Kidney (tissue), 14 donors: ENCODE data around the gene FLOT2. TPM values are rescaled to one million over a fixed set of nuclear protein-coding genes. Genes with fewer than 3 reads are reported as not detected.
A peak's percentile ranks its signal among the peaks of the same experiment; 100 is the strongest.

Experiments used
- DNase-seq, 5 donors: peaks; one replicate each; pipeline ENCODE4 v3.0.0-alpha.2; 2013 to 2020
- FAIRE-seq: peaks from 2 replicates; lab custom pipeline; 2012; peaks lifted over from hg19 to GRCh38; lab: Jason Lieb, UNC
- H3K27ac ChIP-seq, 2 donors: one replicate each; pipeline ENCODE4 v1.7.0; 2013; ENCODE audit warnings: low read depth in 2 of 2, low read length in 2 of 2, inconsistent platforms in 1 of 2
- H3K27me3 ChIP-seq: one replicate; pipeline ENCODE4 v1.7.1; 2013; ENCODE audit warnings: low read length, inconsistent platforms; ENCODE audit not compliant: control insufficient read depth, insufficient read depth
- H3K36me3 ChIP-seq, 3 donors: one replicate each; pipeline versions ENCODE4 v1.7.0 to v1.7.1; 2013; ENCODE audit warnings: low read length in 3 of 3, control low read depth in 1 of 3, inconsistent platforms in 1 of 3; ENCODE audit not compliant: insufficient read depth in 3 of 3, control insufficient read depth in 2 of 3
- H3K4me1 ChIP-seq, 3 donors: one replicate each; pipeline versions ENCODE4 v1.7.0 to v1.7.1; 2013; ENCODE audit warnings: low read length in 3 of 3, inconsistent platforms in 1 of 3, low read depth in 1 of 3; ENCODE audit not compliant: control insufficient read depth in 2 of 3, insufficient read depth in 2 of 3
- H3K4me3 ChIP-seq, 3 donors: one replicate each; pipeline versions ENCODE4 v1.7.0 to v1.8.1; 2013; ENCODE audit warnings: low read length in 3 of 3, control low read depth in 1 of 3, inconsistent platforms in 1 of 3
- H3K9ac ChIP-seq, 3 donors: one replicate each; pipeline versions ENCODE4 v1.7.0 to v1.7.1; 2013; ENCODE audit warnings: low read length in 3 of 3, control low read depth in 1 of 3, inconsistent platforms in 1 of 3
- H3K9me3 ChIP-seq, 3 donors: one replicate each; pipeline versions ENCODE4 v1.7.0 to v1.7.1; 2013; ENCODE audit warnings: low read length in 3 of 3, control low read depth in 1 of 3, inconsistent platforms in 1 of 3; ENCODE audit not compliant: control insufficient read depth in 2 of 3, insufficient read depth in 1 of 3
- CTCF ChIP-seq: IDR thresholded peaks from 3 replicates; pipeline ENCODE4 v1.5.1; 2012; ENCODE audit warnings: mild to moderate bottlenecking, moderate library complexity, borderline replicate concordance; ENCODE audit not compliant: insufficient read depth; ENCODE audit errors: extremely low read depth
- intact Hi-C: fragments of 100-400 bp; cut with DNase I; formaldehyde crosslinking; loops from one replicate; pipeline ENCODE4 v1.11.1; 2022
- polyA plus RNA-seq: library from polyadenylated mRNA; stranded (reverse); fragments of 350-450 nt; fragmentation: Illumina TruSeq; extraction: RNeasy Lipid Tissue Mini Kit (QIAGEN cat#74804); gene quantifications from one replicate; pipeline ENCODE4 v1.2.3, GENCODE V29; 2014; ENCODE audit warnings: low read depth, low replicate concordance; ENCODE audit not compliant: insufficient read depth
- total RNA-seq: library from RNA; stranded (reverse); fragmentation: NEBNext Ultra II Directional; extraction: Animal tissue kit (Norgen Biotek cat#: 25700); gene quantifications from one replicate; pipeline ENCODE4 v1.2.1, GENCODE V29; 2021
- donor health status: control.
- donor health status: control.
- donor health status: control.
- donor health status: control.
- donor health status: control.
- donor health status: DM: yes; HTN: yes; CAD: no.
- donor health status: Normal renal cell carcinoma (clear cell type).

Gene FLOT2
- total and polyA plus RNA-seq, 2 donors from 2014 or later, result 200 to 260 TPM

GRCh38 chr17:28907709-28908475 is 10.4 kb upstream of the FLOT2 start:
- Histone ChIP-seq H3K4me3 (no peak overlapping the region), H3K36me3 (peaks cover 16 to 68% (median 47%) of the 10 kb centered on the region in 3 donors), H3K27ac (no peak overlapping the region), H3K9ac (no peak overlapping the region), H3K9me3 (no peaks in the 10 kb centered on the region), H3K27me3 (no peaks in the 10 kb centered on the region), H3K4me1 (peaks cover 0 to 13% (median 3%) of the 10 kb centered on the region in 3 donors)
- TF ChIP-seq CTCF, result no peak
- intact Hi-C loops, result no loop called here
- FAIRE-seq, result no peak
- peak in 1 of 5 donors; percentile 47 for DNase-seq

GRCh38 chr17:28906706-28907438 is 9.3 kb upstream of the FLOT2 start:
- H3K36me3 ChIP-seq, result peaks cover 16 to 57% (median 42%) of the 10 kb centered on the region in 3 donors
- H3K9ac ChIP-seq, result no peak overlapping the region
- no peak for DNase-seq
- intact Hi-C loops, result no loop called here
- H3K4me1 ChIP-seq, result peaks cover 0 to 13% (median 3%) of the 10 kb centered on the region in 3 donors
- no peak for FAIRE-seq
- no peak for TF ChIP-seq CTCF
- H3K4me3 ChIP-seq, result no peak overlapping the region
- no peak overlapping the region for H3K27ac ChIP-seq
- H3K9me3 ChIP-seq, result no peaks in the 10 kb centered on the region
- no peaks in the 10 kb centered on the region for H3K27me3 ChIP-seq

GRCh38 chr17:28906276-28906675 is 8.7 kb upstream of the FLOT2 start:
- Histone ChIP-seq H3K9me3 (no peaks in the 10 kb centered on the region), H3K27me3 (no peaks in the 10 kb centered on the region), H3K36me3 (peaks cover 16 to 52% (median 38%) of the 10 kb centered on the region in 3 donors), H3K4me1 (peaks cover 0 to 17% (median 3%) of the 10 kb centered on the region in 3 donors), H3K9ac (no peak overlapping the region), H3K27ac (no peak overlapping the region), H3K4me3 (no peak overlapping the region)
- intact Hi-C loops, result no loop called here
- TF ChIP-seq CTCF, result no peak
- FAIRE-seq (no peak), DNase-seq (no peak)
